ENCODE results near the gene TRPC4AP. TPM values are rescaled to one million over a fixed set of nuclear protein-coding genes. Genes with fewer than 3 reads are reported as not detected.

The TRPC4AP gene
- polyA plus RNA-seq, 2 of the 4 experiments (the other 2 are of a cell fraction) = 51.4 to 55.3 TPM

DNA sequence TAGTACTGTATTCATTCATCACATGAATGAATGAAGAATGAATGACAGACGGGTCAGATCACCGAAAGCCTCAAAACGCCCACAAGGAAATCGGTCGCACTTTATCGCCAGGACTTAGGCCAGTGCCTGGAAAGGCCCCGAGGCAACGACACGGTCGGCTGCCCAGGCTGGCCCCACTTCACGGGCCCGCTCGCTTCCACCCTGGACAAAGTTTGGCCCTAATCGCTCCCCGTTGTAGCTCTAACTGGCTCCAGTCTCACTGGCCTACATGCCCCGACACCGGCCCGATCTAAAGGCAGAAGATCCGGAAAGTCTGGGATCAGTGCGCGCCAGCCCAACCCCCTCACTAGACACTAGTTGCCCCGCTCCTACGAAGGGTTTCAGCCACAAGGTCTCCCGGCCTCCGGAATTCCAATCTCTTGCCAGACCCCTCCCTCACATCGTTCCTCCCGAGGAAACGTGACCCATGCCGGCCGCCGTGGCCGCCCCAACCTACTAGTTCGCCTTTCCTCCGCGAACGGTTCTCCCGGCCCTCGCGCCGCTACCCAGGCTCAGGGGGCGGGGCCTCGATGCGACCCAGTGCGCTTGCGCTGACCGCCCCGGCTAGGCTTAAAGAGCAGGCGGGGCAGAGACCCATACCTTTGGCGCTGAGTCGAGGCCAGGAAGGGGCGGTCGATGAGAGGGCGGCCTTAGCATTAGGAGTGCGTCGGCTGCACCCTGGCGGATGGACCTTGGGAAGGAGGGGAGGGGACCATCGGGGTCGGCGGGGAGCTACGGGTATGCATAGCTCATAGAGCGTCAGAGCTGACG lies 137.2 kb downstream of the TRPC4AP start, which contains the start of the genes GSS and MYH7B (continued):
- TF ChIP-seq, protein P1, sequence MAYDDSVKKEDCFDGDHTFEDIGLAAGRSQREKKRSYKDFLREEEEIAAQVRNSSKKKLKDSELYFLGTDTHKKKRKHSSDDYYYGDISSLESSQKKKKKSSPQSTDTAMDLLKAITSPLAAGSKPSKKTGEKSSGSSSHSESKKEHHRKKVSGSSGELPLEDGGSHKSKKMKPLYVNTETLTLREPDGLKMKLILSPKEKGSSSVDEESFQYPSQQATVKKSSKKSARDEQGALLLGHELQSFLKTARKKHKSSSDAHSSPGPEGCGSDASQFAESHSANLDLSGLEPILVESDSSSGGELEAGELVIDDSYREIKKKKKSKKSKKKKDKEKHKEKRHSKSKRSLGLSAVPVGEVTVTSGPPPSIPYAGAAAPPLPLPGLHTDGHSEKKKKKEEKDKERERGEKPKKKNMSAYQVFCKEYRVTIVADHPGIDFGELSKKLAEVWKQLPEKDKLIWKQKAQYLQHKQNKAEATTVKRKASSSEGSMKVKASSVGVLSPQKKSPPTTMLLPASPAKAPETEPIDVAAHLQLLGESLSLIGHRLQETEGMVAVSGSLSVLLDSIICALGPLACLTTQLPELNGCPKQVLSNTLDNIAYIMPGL (CRISPR knock-in tag; IDR thresholded peaks at IDR 0.05; ENCODE audit: borderline replicate concordance) = 0 out of 2 replicates have a peak, but pooled peaks have one; percentile 22
- TF ChIP-seq, protein P2, sequence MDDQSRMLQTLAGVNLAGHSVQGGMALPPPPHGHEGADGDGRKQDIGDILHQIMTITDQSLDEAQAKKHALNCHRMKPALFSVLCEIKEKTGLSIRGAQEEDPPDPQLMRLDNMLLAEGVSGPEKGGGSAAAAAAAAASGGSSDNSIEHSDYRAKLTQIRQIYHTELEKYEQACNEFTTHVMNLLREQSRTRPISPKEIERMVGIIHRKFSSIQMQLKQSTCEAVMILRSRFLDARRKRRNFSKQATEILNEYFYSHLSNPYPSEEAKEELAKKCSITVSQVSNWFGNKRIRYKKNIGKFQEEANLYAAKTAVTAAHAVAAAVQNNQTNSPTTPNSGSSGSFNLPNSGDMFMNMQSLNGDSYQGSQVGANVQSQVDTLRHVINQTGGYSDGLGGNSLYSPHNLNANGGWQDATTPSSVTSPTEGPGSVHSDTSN (IDR thresholded peaks at IDR 0.05) = no peak
- TF ChIP-seq POLR2AphosphoS2 (conservative IDR thresholded peaks at IDR 0.05; ENCODE audit: low read length) (no peak), CBX8 (IDR thresholded peaks at IDR 0.05) (no peak), CHD4 (IDR thresholded peaks at IDR 0.05; ENCODE audit: borderline replicate concordance) (no peak), HOXA7 (CRISPR knock-in tag; IDR thresholded peaks at IDR 0.05) (no peak), HDAC2 (IDR thresholded peaks at IDR 0.05) (no peak), JUN (IDR thresholded peaks at IDR 0.05) (peak in 1 of 2 experiments; percentile 91; a peak in 3 of 5 replicates), POLR2A (IDR thresholded peaks at IDR 0.05; ENCODE audit: low read length) (peak; percentile 95), RNF2 (IDR thresholded peaks at IDR 0.05; ENCODE audit: borderline replicate concordance, low read depth) (no peak)
- TF ChIP-seq, protein P3, sequence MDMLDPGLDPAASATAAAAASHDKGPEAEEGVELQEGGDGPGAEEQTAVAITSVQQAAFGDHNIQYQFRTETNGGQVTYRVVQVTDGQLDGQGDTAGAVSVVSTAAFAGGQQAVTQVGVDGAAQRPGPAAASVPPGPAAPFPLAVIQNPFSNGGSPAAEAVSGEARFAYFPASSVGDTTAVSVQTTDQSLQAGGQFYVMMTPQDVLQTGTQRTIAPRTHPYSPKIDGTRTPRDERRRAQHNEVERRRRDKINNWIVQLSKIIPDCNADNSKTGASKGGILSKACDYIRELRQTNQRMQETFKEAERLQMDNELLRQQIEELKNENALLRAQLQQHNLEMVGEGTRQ (IDR thresholded peaks at IDR 0.05) = no peak
- TF ChIP-seq, protein P4, sequence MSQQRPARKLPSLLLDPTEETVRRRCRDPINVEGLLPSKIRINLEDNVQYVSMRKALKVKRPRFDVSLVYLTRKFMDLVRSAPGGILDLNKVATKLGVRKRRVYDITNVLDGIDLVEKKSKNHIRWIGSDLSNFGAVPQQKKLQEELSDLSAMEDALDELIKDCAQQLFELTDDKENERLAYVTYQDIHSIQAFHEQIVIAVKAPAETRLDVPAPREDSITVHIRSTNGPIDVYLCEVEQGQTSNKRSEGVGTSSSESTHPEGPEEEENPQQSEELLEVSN (IDR thresholded peaks at IDR 0.05; ENCODE audit: borderline replicate concordance, low read depth) = 0 out of 2 replicates have a peak, but pooled peaks have one; percentile 70
- TF ChIP-seq, protein P5, sequence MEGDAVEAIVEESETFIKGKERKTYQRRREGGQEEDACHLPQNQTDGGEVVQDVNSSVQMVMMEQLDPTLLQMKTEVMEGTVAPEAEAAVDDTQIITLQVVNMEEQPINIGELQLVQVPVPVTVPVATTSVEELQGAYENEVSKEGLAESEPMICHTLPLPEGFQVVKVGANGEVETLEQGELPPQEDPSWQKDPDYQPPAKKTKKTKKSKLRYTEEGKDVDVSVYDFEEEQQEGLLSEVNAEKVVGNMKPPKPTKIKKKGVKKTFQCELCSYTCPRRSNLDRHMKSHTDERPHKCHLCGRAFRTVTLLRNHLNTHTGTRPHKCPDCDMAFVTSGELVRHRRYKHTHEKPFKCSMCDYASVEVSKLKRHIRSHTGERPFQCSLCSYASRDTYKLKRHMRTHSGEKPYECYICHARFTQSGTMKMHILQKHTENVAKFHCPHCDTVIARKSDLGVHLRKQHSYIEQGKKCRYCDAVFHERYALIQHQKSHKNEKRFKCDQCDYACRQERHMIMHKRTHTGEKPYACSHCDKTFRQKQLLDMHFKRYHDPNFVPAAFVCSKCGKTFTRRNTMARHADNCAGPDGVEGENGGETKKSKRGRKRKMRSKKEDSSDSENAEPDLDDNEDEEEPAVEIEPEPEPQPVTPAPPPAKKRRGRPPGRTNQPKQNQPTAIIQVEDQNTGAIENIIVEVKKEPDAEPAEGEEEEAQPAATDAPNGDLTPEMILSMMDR (IDR thresholded peaks at IDR 0.05) = peak; percentile 62
- TF ChIP-seq, protein P6, sequence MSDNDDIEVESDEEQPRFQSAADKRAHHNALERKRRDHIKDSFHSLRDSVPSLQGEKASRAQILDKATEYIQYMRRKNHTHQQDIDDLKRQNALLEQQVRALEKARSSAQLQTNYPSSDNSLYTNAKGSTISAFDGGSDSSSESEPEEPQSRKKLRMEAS (IDR thresholded peaks at IDR 0.05) = peak; percentile 77

DNA sequence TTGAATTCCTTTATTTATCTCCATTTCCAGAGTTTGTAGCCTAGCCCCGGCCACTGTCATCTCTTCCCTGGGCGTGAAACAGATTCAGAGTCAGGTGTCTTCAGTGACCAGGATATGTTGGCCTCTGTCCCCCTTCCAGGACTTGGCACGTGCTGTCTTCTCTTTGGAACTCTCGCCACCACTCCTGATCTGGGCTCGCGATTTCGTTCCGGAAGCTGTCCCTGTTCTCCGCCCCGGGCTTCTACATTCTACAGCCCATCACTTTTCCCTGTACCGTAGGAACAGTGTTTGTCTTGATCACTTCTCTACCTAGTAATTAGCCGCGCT lies 137.7 kb downstream of the TRPC4AP start:
- DNase-seq (ENCODE audit: low read depth in 1 of 2, low spot score in 1 of 2) = no peak
- WGBS (ENCODE audit: missing lambda C conversion rate) = 43% methylated on average over 13 of the region's 13 CpGs
- peak overlapping the region; percentile 82 to 94 for H3K27ac ChIP-seq
- peaks cover 11% of the 10 kb centered on the region for H3K4me1 ChIP-seq
- H3K4me2 ChIP-seq = peak overlapping the region; percentile 98
- POLR2A ChIA-PET = interaction anchor here (1.5 to 2.1 kb wide), 2 partner anchors 79 to 81 kb away, joined by 19 to 20 read pairs; partner anchors contain the start of gene ACSS2
- no peak for FAIRE-seq
- CTCF ChIA-PET = interaction anchor here (1.3 to 13.1 kb wide), 4 partner anchors 10 to 110 kb away, joined by 3 to 207 read pairs (median 14); partner anchors contain the start of genes ACSS2 and GGT7
- H3K4me3 ChIP-seq = peak overlapping the region; percentile 59
- peak; percentile 5 to 10; a peak in 3 of 6 replicates for ATAC-seq
- H3K9me3 ChIP-seq = no peaks in the 10 kb centered on the region
- no peak for TF ChIP-seq MYC (IDR thresholded peaks at IDR 0.05; ENCODE audit: borderline replicate concordance, low read length)
- TF ChIP-seq, protein P6 (IDR thresholded peaks at IDR 0.05) = no peak
